ENCODE results near the gene OGFRL1.
"Not testable (repeated sequence)": the region's sequence is repeated elsewhere in the genome, so short reads cannot be mapped to it uniquely, and the experiment has no call there.

The OGFRL1 gene

GRCh38 chr6:71288228-71289038, at the start of gene OGFRL1:
OGFRL1 (plus strand) TSS chr6:71288811; CDS start chr6:71288937, 126 bp downstream.
- DNase-seq = peak; percentile 67

- peak; percentile 10 for DNase-seq
Observed at GRCh38 chr6:71239694-71240093, 48.9 kb upstream of the OGFRL1 start.

GRCh38 chr6:71245265-71246049, 43.2 kb upstream of the OGFRL1 start:
- DNase-seq = no peak

GRCh38 chr6:71246596-71246995, 42.0 kb upstream of the OGFRL1 start:
- no peak for DNase-seq

GRCh38 chr6:71248306-71248765, 40.3 kb upstream of the OGFRL1 start:
- peak; percentile 75 for DNase-seq

- DNase-seq = no peak
Observed at GRCh38 chr6:71248878-71249544, 39.6 kb upstream of the OGFRL1 start.

GRCh38 chr6:71250099-71250602, 38.5 kb upstream of the OGFRL1 start:
- DNase-seq = peak; percentile 73

- no peak for DNase-seq
Observed at GRCh38 chr6:71252410-71252809, 36.2 kb upstream of the OGFRL1 start.

- no peak for DNase-seq
Observed at GRCh38 chr6:71252960-71253359, 35.7 kb upstream of the OGFRL1 start.

- no peak for DNase-seq
Observed at GRCh38 chr6:71254323-71254722, 34.3 kb upstream of the OGFRL1 start.

GRCh38 chr6:71258078-71258866, 30.3 kb upstream of the OGFRL1 start:
- DNase-seq = no peak

- no peak for DNase-seq
Observed at GRCh38 chr6:71259888-71260604, 28.6 kb upstream of the OGFRL1 start.

- no peak for DNase-seq
Observed at GRCh38 chr6:71262914-71263313, 25.7 kb upstream of the OGFRL1 start.

- not testable (repeated sequence) for DNase-seq
Observed at GRCh38 chr6:71266392-71266791, 22.2 kb upstream of the OGFRL1 start.

- DNase-seq = no peak
Observed at GRCh38 chr6:71268735-71269437, 19.7 kb upstream of the OGFRL1 start.

GRCh38 chr6:71277926-71278600, 10.5 kb upstream of the OGFRL1 start:
- DNase-seq = no peak

- DNase-seq = no peak
Observed at GRCh38 chr6:71279321-71279720, 9.3 kb upstream of the OGFRL1 start.

GRCh38 chr6:71279740-71280139, 8.9 kb upstream of the OGFRL1 start:
- DNase-seq = no peak

GRCh38 chr6:71280701-71281100, 7.9 kb upstream of the OGFRL1 start:
- no peak for DNase-seq

GRCh38 chr6:71284785-71285184, 3.8 kb upstream of the OGFRL1 start:
- no peak for DNase-seq
